Measurements from ENCODE around the gene UBE2H. TPM values are rescaled to one million over a fixed set of nuclear protein-coding genes. Genes with fewer than 3 reads are reported as not detected.

UBE2H gene
- total RNA-seq, 1 experiment from 2014 or later = 41.1 TPM

DNA sequence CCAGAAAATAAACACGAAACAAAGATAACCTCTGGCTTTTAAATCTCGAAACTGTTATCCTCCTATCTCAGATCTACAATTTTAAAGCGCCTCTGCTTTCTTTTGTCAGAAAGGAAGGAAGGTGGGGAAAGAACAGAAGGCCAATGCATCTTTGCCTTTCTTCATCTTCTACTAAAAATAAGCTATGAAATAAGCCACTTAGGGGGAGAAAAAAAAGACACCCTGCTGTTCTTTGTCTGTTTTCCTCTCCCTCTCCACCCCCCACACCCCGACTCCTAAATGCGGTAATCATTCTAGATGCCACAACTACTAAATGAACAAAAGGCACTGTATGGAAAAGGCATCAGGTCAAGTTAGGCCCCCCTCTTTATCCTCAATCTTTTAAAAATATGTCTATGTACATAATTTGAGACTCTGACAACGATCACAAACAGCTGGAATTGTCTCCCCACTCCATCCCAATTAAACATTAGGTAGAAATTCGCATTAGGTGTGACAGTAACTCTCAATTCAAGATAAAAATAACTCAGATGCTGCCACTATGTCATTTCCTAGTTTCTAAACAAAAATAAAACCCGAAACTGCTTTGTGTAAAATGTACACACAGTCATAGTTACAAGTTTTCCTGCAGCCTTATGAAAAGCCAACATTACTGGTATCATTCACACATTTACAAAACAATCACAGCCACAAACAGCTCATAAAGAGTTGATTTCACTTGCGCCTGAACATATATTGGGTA lies 2.4 kb downstream of the UBE2H start:
- DNase-seq (ENCODE audit: low read depth) = no peak

DNA sequence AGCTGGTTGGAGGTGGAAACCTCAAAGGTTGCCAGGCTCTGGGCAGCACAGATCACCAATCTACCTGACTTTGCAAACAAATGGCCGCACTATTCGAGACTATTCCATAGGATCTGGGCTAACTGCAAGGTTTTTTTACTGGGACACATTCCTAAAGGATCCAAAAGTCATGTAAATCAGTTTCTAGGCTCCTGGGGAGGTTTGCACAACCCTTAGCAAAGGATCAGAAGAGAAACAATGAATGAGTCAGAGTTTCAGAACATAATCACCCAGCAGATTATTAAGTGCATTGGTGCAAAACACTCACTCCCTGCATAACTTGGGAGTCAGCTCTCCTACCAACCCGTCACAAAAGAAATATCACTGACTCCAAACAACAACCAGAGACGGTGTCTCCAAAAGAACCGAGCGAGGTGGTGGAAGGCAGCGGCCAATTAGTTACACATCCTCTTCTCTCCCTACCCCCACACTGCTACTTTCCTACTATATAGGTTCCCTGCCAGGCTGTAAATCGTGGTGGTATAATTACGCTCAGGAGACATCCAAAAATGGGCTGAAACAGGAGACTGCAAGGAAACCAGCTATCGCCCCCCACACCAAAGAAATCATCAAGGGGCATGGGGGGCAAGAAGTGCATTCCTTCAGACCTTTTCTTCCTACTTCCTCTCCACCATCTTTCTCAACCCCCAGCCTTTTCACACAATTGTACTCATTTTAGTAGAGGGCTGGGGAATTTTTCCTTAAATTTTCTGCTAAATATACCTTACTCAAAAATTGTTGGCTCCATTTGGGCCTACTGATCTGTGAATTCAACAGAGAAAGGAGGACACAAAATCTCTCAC lies 3.2 kb downstream of the UBE2H start:
- peak; percentile 78 for DNase-seq (ENCODE audit: low read depth)

GRCh38 chr7:129948877-129949291 lies 3.9 kb downstream of the UBE2H start:
- DNase-seq (ENCODE audit: low read depth) = peak; percentile 97

DNA sequence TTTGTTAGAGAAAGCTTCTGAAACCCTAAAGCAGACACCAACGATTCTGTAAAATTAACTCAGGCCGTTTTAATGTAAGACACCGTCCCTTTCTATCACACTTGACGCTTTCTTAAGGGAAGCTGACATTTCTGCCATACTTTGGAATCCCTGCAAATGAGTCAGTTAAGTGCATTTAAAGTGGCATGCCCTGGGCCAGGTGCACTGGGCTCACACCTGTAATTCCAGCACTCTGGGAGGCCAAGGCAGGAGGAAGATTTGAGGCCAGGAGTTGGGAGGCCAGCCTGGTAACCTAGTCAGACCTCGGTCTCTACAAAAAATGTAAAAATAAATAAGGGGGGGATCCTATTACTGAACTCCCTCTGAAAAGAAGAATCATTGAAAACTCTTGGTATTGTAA lies 4.4 kb downstream of the UBE2H start:
- no peak for DNase-seq (ENCODE audit: low read depth)

DNA sequence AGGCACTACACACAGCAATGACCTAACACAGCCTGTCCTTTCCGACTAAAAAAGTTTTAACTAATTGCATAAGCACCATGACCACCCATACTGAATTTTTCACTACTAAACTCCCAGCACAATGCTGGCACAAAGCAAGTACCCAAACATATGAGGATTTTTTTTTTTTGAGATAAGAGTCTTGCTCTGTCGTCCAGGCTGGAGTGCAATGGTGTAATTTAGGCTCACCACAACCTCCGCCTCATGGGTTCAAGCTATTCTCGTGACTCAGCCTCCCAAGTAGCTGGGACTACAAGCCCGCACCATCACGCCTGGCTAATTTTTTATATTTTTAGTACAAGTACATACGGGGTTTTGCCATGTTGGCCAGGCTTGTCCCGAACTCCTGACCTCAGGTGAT lies 5.1 kb downstream of the UBE2H start:
- DNase-seq (ENCODE audit: low read depth) = peak; percentile 62

DNA sequence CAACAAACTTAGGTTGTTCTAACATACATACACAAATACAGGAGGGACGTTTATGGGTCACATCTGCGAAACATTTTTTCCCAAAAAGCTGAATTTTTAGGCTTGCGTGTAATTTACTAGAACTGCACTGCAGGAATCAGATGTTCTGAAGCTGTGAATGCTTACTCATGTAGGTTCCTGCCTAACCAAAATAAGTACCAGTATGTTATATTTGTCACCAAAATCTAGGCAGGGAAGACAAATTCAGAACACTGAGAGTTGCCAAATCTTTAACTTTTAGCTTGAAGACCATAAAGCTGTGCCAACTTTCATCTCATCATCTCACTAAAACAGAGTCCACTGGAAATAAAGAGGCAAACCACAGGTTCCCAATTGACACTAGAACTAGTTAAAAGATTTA lies 5.7 kb downstream of the UBE2H start:
- no peak for DNase-seq (ENCODE audit: low read depth)

DNA sequence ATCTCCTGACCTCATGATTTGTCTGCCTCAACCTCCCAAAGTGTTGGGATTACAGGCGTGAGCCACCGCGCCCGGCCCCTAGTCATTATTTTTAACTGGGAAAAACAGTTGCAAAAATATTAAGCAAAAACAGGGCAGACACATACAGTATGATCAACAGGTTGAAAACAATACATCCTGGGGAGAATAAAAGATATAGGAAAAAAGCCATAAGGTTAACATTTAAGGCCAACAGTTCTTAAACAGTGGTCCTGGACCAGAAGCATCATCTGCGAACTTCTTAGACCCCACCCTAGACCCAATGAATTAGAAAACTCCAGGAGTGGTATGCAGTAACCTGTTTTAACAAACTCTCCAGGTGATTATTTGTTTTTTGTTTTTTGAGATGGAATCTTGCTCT lies 6.5 kb downstream of the UBE2H start:
- DNase-seq (ENCODE audit: low read depth) = no peak

DNA sequence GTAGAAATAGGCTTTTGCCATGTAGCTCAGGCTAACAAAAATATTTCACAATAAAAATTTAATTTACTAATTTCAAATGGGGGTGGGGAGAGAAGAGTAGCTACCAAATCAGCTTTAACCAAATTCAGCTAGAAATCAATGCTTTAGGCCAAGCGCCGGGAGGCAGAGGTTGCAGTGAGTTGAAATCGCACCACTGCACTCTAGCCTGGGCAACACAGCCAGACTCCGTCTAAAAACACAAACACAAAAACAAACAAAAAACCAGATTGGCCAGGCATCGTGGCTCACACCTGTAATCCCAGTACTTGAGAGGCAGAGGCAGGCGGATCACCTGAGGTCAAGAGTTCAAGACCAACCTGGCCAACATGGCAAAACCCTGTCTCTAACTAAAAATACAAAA lies 9.4 kb downstream of the UBE2H start:
- DNase-seq (ENCODE audit: low read depth) = no peak

DNA sequence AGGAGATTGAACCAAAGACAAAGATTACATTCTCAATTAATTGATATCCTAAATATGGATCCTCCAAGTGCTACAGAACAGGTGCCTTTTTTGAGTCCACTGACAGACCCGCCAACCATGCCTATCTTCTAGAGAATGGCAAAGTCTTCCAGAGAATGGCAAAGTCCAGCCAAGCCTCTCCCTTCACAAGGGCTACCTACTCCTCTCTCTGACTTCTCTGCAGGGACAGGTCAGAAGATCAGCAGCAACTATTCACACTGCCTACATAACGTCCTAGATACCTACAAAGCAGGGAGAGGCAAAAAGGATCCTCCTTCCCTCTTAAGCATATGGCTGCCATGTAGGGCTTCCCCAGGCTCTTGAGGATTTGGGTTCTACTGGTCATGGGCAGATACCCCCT lies 12.4 kb downstream of the UBE2H start:
- no peak for DNase-seq (ENCODE audit: low read depth)

- no peak for DNase-seq (ENCODE audit: low read depth)
Observed at GRCh38 chr7:129939881-129940280, 12.9 kb downstream of the UBE2H start.

GRCh38 chr7:129933627-129934026 lies 19.1 kb downstream of the UBE2H start:
- DNase-seq (ENCODE audit: low read depth) = no peak

DNA sequence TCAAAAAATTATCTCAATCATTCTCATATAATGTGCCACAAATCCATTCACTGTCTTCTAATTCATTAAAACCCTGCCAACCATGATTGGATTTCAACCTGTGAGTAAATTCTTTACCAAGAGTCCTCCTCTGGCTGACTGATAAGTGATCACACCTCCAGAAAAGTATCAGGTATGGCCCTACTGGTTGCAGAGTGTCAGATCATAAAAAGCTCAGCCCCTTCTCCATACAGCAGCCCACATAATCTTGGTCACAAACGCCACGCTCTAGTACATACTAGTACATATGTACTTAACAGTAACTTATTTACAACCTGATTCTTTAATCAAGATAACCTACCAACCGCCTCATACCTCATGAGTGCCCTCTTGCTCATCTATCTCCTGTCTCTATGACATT lies 26.1 kb downstream of the UBE2H start:
- no peak for DNase-seq (ENCODE audit: low read depth)

- DNase-seq (ENCODE audit: low read depth) = no peak
Observed at GRCh38 chr7:129925416-129926002, 27.3 kb downstream of the UBE2H start.

DNA sequence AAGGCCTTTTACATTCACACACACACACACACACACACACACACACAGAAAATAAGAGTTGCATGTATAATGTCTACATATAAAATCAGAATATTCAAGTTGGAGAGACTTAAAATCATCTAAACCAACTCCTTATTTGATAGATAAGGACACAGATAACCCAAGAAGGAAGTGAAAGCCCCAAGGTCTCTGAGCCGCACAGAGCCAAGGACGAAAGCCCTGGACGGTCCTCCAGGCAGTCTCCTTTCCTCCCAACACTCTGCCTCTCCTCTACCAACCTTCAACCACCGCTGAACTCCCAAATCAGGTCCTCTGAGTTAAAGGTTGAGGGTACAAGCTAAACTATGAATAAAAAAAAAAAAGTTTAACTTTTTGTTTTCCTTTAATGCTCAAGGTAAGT lies 28.2 kb downstream of the UBE2H start:
- no peak for DNase-seq (ENCODE audit: low read depth)

DNA sequence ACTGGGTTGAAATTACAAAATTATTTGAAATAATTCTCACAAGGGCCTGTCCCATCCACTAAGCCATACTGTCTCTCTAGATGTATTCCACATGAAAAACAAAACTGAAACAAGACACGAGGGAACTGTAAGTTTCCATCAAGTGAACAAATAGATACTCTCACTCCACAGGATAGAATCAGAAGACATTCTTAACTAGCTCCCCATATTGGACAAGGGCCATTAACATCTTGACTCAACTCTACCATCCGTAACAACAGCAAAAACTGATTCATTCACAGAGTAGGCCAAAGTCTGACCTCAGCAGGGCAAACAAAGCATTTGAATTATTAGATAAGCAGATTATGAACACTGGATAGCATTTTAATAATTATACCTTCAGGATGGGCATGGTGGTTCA lies 29.1 kb downstream of the UBE2H start:
- peak; percentile 58 for DNase-seq (ENCODE audit: low read depth)

DNA sequence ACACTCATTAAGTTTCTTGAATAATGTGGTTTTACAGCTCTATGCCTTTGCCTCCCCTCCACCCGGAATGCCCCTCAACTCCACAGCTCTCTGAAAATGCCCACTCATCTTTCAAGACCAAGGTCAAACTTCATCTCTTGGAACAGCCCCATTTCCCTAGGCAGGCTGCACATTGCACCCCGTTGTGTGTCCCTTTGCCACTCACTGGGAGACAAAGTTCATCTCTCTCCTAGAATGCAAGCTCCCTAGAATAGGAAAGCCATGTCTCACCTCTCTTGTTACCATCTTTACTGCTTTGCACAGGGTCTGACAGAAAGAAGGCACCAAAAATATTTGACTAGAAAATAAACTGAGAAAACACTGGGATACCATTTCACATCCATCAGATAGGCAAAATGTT lies 33.3 kb downstream of the UBE2H start:
- no peak for DNase-seq (ENCODE audit: low read depth)

DNA sequence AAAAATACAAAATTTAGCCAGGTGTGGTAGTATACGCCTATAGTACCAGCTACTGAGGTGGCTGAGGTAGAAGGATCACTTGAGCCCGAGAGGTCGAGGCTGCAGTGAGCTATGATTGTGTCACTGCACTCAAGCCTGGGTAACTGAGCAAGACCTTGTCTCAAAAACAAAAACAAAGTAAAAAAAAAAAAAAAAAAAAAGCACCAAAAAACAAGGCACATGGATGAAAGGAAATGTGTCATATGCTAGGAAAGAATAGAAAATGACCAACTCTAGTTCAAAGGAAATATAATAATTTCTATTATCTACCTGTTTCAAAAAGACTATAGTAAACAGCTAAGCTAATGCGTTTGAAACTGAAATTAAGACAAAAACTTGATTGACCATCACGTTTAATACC lies 33.8 kb downstream of the UBE2H start:
- DNase-seq (ENCODE audit: low read depth) = no peak

DNA sequence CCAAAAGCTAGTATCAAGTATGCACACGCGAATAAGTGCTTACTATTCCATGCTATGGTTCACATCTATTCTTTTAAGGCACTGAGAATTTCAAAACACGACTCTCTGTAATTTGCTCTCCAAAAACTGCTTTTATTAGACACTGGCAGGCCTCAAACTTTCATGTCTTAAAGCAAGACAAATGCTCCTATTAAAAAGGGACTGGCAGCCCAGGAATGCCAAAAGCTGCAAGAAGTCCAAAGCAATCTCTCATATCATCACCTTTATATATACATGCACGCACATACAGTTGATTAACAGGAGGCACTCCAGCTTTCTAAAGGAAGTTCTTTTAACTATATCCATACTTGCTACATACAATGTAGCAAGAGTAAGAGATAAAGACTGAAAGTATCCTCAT lies 34.8 kb downstream of the UBE2H start:
- no peak for DNase-seq (ENCODE audit: low read depth)

DNA sequence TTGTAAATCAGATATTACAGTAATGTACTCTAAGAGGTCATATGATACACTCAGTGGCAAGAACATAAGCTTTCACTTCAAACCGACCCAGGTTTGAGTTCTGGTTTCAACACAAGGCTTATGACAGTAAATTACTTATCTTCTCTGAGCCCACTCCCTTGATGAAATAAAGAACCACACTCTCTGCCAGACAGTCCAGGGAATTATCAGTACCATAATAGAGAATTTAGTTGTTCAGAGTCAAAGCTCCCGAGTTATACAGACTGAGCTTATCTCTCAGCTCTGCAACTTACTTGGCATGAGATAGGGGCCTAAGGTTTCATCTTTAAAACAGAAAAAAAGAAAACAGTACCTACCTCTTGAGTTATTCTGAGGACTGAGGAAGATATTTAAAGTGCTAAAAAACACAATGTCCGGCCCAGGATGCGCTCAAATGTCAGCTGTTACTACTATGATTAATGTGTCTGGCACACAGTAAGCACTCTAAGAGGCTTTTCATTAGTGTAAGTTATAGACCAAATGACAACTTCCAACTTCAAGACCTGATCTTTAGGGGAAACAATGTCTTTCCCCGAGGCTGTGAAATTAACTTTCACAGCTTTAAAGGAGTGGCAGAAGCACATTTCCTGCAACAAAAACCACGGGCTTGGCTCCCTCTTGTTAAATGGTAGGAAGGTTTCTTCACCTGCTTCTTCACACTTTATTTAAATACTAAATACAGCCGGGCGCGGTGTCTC lies 38.1 kb downstream of the UBE2H start:
- peak; percentile 10 for DNase-seq (ENCODE audit: low read depth)

DNA sequence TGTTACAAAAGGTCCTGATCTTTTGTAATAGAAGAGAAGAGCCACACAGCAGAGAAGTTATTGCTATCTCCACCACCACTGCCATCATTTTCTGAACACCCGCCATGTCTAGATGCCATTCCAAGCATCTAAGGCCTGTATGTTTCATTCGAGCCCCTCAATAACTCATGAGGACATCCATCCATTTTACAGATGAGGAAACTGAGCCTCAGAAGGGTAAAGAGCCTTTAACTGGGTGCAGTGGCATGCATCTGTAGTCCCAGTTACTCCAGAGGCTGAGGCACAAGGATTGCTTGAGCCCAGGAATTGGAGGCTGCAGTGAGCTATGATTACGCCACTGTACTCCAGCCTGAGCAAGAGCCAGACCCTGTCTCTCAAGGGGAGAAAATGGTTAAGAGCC lies 39.3 kb downstream of the UBE2H start:
- DNase-seq (ENCODE audit: low read depth) = no peak

- DNase-seq (ENCODE audit: low read depth) = no peak
Observed at GRCh38 chr7:129911790-129912189, 41.0 kb downstream of the UBE2H start.

DNA sequence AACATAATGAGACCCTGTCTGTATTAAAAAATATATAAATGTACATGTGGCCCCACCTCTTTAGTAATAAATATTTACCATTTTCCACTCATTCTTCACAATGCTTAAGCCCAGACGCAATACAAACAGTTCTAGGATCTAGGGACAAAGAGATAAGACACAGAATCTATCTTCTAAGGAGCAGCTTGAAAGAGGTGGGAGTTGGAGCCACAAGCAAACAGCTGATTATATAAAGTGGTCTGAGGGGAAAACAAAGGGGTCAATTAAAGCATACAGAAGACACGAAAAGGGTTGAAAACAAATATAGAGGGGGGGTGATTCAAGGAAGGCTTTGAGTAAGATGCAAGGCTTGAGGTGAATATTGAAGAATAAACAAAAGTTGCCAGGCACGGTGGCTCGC lies 43.1 kb downstream of the UBE2H start:
- no peak for DNase-seq (ENCODE audit: low read depth)

All from RPMI7951 (cell line).